OCI-M1 (cell line): ENCODE results near the gene ANXA5.
A peak's percentile ranks its signal among the peaks of the same experiment; 100 is the strongest.
"Not testable (repeated sequence)": the region's sequence is repeated elsewhere in the genome, so short reads cannot be mapped to it uniquely, and the experiment has no call there.

Source experiments
- DNase-seq: peaks from one replicate; lab custom pipeline; 2025; lab: John Stamatoyannopoulos, UW

ANXA5 gene

DNA sequence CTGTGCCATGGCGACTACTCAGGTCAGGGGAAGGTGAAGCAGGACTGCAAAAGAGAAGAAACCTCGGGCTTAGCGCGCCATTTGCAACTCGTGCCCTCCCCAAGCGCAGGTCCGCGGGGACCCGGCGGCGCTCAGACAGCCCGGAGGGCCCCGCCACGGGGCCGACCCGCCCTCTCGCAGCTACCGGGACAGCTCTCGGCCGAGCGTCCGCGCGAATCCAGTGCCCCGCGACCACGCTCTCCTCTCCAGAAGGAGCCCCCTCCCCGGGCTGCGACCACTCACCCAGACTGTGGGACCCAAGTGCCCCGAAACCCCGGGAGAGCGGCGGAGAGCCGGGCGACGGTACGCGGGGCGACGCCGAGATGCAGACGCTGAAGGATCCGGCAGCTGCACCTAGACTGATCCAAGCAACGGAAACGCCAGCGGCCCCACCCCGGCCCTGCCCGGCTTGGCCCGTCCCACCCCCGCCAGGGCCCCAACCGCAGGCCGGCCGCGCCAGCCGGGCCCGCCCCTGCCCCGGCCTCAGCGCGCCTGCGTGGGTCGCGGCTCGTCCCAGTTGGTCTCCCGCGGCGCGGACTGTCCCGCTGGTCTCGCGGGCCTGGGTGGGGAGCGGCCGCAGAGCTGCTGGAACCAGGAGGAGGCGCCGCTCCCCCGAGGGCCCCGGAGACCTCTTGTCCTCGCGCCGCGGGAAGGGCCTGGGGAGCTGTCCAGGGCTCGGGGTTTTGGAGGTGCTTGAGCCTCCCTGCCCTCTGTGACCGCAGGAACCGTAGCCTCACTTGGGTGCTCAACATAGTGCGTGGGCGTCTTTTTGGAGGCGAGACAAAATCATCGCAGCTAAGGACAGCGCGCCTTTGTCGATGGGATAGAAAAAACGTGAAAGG lies at the start of gene ANXA5:
Gene ANXA5, minus strand, starts transcription at position 400 of the 881 bp plus-strand sequence. Its CDS starts 391 bp downstream, at position 9.
- peak; percentile 86 for DNase-seq

DNA sequence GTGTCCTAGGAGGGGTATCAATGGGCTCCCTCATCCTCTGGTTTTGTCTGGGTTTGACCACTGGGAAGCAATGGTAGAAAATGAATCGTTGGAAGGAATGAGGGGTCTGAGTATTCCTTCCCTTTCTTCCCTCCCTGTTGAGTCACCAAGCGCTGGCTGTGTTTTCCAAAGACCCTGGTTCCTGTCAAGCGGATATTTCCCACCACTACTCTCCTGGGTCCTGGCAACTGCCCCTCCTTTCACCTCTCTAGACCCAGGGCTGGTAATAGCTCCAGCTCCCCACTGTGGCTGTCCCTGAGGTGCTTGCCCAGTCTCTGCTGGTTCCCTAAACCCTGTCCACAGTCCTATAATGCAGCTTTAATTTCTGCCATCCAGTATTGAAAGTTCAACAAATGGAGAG lies 46.0 kb upstream of the ANXA5 start:
- no peak for DNase-seq

DNA sequence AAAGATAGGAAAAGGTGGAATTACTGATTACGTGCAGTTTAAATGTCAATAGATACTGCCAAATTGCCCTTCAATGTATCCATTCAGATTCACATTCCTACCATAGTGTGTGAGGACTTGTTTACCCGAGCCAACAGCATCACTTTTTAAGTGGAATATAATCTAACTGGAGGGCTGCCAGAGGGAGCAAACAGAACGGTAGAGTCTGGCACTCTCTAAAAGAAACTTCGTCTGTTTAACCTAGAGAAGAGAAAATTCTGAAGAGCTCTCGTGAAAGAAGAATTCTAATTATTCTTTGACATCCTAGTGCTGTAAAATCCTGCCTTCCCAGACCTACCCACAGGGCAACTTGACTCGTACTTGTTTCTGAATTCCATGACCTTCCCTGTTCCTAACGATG lies 45.0 kb upstream of the ANXA5 start:
- DNase-seq: no peak

DNA sequence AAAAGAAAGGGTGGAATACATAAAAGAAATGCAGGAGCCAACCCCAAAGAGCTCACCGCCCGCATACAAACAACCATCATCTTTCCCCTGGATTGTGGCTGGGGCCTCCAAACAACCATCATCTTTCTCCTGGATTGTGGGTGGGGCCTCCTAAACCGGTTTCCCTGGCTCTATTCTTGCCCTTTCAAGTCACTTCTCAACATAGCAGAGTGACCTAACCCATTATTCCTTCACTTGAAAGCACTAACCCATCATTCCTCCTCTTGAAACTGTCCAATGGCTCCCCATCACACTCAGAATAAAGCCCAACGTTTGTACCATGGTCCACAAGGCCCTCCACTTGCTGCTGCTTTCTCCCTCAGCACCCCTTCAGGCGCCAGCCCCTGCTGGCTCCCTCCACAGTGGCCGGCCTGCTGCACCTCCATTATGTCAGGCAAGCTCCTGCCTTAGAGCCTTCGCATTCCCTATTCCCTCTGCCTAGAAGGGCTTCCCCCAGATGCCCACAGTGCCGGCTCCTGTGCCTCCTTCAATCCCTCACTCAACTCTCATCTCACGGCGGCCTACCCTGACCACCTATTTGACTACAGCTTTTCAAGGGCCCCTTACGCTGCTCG lies 44.1 kb upstream of the ANXA5 start:
- DNase-seq: no peak

DNA sequence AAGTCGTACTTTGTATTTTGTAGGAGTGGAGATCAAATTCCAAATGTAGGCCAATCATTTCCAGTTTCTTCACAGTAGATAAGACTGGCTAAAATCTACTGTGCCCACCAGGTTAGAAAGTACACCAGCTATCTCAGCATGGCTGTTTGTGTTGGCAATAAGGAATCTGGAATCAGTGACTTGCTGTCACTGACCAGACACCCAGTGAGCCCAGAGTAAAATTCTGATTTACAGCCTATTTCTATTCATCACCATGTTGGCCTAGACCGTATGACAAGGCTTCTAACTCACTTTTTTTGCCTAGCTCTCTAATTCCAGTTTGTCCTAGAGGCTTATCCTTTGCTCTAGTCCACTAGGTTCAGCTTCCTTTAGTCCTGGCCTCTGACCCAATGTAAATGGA lies 42.8 kb upstream of the ANXA5 start:
- DNase-seq: no peak

DNA sequence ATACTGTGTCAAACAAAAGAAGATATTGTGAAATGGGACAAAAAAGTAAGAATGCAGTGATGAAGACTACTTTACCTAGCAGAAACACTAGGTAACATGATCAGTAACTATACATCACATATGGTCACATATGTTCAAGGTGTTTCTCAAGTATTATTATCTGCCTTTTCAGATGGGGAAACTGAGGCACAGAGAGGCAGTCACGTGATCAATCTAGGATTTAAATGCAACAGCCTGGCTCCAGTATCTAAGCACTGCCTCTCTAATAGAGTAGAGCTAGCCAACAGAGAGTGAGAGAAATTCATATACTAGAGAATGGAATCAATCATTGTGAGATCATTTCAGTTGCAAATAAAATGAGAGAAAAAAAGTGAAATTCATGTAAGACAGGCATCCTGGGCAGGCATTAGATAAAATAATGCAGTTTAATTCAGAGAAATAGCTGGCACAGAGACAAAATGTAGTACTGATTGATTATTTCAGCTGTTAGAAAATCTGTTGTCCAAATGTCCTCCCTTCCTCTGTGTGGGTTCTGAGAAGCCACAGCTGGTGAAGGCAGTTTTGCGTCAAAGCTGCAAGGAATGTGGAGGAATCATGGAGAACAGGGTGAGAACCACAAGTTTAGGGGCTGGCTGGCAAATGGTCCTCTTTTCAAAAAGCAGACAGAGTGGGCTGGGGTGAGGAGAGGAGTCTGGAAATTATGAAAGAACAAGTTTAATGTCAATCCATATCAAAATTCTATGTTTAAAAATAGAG lies 42.2 kb upstream of the ANXA5 start:
- no peak for DNase-seq

DNA sequence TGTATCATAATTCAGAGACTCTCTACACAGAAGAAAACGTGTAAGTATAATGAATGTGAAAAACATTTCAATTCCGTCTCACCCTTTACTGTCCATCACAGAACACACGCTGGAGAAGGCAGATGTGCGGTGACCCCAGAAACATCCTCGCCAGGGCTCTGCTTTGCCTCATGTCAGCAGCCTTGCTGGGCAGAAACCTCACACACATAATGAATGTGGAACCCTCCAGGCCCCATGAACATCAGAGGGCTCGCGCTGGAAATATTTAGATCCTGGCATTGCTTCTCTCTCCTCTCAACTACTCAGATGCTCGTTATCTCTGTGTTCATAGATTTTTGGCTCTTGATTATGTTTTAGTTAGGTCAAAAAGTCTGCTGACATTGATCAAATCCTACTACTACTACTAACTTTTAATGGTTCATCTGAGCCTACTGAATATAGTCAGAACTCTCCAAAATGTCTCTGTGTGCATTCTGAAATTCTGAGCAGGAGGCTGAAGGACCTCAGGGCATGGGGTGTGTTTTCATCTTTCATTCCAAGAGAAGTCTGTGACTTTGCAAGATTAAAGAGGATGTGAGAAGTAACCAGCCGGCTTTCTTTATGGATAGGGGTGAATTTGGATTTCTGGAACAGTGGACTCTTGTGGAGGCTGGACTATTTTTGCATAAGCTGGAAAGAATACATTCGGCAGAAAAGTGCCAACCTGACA lies 41.2 kb upstream of the ANXA5 start:
- DNase-seq: no peak

DNA sequence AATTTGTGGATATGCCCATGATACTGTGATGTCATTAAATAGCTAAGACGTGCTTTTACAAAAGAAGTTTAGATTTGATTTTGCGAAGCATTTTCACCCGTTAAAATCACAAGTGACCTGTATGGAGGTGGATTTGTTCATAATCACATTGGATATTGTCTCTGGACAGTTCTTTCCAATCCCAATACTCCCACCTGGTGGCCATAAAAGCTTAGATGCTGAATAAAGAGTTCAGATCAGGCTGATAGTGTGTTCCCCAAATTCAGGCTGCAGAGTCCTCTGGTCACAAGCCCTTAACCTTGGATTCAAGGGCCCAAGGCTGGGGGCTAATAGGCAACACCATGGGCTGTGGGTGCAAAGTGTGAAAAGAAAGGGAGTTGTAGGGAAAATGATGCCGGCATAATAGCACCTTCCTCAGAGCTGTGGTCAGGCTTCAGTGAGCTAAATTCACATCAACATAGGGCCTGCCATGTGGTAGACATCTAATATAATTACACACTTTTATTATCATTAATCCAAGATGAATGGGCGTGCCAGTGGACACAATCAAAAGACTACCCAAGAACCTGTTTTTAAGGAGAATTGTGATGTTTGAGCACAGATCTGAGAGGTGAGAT lies 40.1 kb upstream of the ANXA5 start:
- DNase-seq: peak; percentile 59

DNA sequence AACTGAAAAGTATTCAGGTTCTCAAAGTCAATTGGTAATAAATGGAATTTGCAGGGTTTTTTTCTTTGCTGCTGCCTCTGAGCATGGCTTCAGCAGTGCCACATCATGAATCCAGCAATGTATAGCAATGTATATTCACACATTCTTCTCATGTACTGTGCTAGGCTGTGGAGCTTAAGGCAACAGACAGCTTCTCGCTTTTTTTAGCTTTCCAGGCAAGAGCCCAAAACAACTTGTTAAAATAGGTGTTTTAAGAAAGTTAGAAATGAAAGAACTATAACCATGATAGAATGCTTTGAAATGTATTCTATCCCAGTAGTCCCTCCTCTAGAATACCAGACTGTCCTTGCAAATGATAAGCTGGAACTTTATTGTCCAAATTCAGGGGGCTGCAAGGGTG lies 37.8 kb upstream of the ANXA5 start:
- DNase-seq: no peak

DNA sequence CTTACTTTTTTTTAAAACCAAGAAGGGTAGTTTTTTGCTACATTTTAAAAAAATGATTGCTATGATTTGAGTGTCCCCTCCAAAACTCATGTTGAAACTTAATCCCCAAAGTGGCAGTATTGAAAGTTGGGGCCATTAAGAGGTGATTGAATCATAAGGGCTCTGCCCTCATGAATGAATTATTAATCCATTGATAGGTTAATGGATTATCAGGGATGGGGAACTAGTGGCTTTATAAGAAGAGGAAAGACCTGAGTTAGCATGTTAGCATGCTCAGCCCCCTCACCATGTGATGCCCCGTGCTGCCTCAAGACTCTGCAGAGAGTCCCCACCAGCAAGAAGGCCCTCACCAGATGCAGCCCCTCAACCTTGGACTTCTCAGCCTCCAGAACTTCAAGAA lies 37.2 kb upstream of the ANXA5 start:
- no peak for DNase-seq

DNA sequence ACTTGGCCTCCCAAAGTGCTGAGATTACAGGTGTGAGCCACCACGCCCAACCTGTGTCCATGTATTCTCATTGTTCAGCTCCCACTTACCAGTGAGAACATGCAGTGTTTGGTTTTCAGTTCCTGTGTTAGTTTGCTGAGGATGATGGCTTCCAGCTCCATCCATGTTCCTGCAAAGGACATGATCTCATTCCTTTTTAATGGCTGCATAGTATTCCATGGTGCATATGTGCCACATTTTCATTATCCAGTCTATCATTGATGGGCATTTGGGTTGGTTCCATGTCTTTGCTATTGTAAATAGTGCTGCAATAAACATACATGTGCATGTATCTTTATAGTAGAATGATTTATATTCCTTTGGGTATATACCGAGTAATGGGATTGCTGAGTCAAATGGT lies 33.0 kb upstream of the ANXA5 start:
- DNase-seq: not testable (repeated sequence)

DNA sequence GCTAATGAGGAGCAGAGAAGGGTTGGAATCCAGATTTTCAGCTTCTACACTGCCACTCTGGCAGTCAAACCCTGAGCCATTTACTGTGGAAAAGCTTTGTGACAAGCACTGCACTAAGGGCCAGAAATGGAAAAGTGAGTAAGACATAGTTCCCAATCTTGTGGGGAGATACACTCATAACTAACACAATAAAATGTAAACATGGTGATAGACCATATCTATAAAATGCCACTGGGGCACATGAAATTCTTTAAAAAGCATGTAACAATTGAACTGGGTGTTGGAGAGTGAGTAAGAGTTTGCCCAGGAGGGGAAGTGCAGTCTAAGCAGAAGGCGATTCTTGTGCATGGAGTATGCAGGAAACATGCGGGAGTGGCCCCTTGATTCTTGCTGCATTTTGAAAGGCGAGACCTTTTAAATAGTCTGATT lies 32.0 kb upstream of the ANXA5 start:
- DNase-seq: no peak

DNA sequence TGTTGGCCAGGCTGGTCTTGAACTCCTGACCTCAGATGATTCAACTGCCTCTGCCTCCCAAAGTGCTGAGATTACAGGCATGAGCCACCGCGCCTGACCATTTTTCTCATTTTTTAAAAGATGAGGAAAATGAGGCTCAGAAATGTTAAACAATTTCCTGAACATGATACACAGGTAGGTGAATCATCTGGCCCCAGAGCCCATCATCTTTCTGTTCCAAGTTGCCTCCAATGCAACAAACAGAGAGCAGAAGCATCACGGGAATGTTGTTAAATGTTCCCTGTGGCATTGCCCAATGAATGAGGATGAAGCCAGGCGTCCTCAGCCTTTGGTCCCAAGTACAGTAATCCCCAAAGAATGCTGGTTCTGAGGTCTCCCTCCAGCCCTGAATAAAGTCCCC lies 31.3 kb upstream of the ANXA5 start:
- no peak for DNase-seq

DNA sequence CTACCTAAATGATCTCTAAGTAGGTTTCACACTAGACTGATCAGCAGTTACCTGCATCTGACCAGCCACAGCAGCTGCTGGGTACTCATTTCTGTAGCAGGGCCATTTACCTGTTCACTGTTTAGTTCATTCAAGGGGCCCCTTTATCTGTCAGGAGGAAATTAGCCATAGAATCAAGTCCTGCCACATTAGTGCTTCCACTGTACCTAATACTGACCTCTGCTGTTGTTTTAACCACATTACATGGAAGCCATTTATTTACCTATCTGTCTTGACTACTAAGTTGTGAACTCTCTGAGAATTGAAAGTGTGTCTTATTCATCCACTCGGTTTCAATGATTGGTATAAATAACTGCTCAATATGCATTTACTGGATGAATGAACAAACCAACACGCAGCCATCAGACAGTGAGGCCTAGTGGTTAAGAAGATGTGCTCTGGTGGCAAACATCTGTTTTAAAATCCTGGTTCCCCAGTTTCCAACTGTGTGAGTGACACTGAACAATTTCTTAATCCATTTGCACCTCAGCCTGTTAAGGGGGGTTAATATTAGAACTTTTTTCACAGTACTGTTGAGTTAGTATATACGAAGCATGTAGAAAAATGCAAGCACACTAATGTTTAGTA lies 30.0 kb upstream of the ANXA5 start:
- DNase-seq: peak; percentile 81

DNA sequence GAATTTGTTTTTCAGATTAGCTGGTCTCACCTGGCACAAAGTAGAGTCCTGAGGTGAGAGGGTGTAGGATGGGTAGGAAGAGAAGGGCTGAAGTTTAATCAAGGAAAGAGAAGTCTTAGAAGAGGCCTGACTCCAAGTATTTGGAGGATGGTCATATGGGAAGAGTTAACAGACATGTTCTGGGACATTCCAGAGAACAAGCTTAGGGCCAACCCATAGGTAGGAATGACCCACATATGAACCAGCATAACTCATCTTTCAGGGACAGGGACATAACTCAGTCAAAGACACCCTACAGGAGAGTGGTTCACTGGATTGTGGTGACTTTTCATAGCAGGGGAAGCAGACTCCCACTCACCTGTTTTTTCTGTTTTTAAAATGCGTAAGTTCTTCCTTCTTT lies 27.9 kb upstream of the ANXA5 start:
- DNase-seq: no peak

DNA sequence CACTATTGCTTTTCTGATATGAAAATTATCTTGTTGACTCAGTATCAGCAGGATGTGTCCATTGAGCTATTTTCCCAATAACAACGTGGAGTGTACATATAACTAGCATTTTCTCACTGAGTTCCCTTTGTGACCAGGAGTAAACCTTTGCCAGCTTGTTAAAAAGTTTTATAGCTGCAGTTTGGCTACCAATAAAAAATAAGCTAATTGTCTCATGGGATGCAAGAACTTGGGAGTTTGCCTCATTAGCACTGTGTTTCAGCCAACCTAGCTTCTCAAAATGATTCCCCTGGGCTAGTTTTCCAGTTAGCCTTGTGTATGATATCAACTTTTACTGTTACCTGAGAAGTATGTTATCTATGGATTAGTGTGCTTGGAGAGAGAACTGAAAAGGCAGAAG lies 24.9 kb upstream of the ANXA5 start:
- no peak for DNase-seq

DNA sequence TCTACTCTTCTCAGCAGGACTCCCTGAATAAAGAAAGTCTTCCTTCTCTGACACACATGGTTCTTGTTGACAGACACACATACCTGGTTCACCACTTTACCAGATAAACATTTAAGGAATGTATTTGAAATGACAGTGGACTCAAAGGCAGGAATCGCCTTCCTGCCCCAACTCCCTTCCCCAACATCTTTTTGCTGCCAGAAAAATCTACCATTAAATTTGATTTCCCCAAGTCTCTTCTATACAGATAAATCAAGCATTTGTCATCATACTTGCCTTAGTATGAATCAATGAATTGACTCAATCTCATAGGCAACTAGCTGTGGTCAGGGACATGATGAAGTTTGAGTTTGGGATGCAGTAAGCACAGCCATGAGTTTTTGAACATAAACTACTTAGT lies 23.3 kb upstream of the ANXA5 start:
- no peak for DNase-seq

DNA sequence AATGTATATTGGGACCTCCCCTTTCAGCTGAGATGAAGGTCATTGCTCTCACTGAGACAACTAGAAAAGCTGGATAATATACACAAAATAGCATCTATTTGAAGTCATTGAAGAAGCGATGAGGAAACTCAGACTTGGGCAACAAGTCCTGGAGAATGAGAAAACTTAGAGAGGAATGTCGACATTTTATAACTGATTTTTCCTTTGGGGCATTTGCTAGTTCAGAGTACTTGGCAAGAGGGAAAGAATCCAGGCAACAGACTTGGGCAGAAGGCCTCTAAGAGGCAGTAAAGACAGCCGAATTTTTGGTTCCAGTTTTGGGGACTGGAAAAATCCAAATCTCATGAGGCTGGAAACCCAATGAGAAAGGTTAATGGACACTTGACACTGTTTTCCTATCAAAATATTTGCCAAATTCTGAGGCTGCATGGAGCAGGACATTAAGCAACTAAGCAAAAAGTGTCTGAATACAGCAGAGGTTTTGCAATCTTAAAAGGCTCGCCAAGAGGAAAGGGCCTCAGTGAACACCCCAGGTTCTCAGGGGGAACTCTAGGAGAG lies 21.0 kb upstream of the ANXA5 start:
- no peak for DNase-seq

DNA sequence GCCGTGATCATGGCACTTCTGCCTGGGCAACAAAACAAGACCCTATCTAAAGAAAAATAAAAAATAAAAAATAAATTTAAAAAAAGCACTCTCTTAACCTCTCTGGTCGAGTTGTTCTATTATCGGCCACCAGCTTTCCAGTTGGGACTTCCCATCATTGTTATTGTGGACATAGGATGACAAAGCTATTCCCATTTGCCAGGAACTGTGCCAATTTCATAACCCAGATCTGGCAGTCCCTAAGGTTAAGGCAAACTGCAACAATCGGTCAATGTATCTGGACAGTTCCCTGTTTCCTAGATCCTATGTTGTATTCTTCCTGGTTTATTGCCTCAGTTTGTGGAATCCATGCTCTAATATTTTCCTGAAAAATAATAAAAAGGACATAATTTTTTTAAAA lies 17.8 kb upstream of the ANXA5 start:
- DNase-seq: no peak

DNA sequence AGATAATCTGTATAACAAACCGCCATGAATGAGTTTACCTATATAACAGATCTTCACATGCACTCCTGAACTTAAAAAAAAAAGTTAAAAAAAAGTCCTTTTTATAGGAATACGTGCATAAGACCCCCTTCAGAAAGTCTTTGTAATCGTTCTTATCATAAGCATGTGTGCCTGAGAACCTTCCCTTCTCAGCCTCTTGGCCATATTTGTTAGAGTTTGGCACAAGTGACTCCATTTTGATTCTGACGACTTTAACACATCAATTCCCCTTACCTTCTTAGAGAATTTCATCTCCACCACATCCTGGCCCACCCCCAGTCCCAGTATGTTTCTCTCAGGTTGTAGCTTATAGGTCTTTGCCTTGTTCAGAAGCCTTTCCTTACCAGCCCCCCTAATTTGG lies 16.0 kb upstream of the ANXA5 start:
- DNase-seq: no peak
